GM12892 (cell line): ENCODE results near the gene LAMC2.

Experiments used
- POLR2A ChIP-seq: IDR thresholded peaks from 2 replicates; pipeline ENCODE4 v1.6.1; 2011; ENCODE audit warnings: low read depth, low read length, control low read depth
- POLR2AphosphoS5 ChIP-seq: IDR thresholded peaks from 2 replicates; pipeline ENCODE4 v1.6.1; 2011; ENCODE audit warnings: low read depth, low read length, control low read depth

GRCh38 chr1:183185941-183186490, at the start of gene LAMC2:
- TF ChIP-seq POLR2A (no peak), POLR2AphosphoS5 (no peak)
